Activated CD8-positive, alpha-beta T cell treated with anti-CD3 and anti-CD28 coated beads for 36 hours (primary cell): ENCODE results near the gene CRIP2. TPM values are rescaled to one million over a fixed set of nuclear protein-coding genes. Genes with fewer than 3 reads are reported as not detected.

Source experiments
- ATAC-seq: fragments of 200-7000 bp; cut with Tn5 transposase; one replicate; pipeline ENCODE4 v1.10.0; 2021; ENCODE audit warnings: mild to moderate bottlenecking, moderate library complexity
- CTCF ChIA-PET: fragments of 350-600 bp; sonication (Branson Sonifier 250); formaldehyde crosslinking; loops from one replicate; lab custom pipeline; 2021; ENCODE audit warnings: antibody characterized with exemption; lab: Charles Lee
- POLR2A ChIA-PET: fragments of 350-600 bp; sonication (Branson Sonifier 250); formaldehyde crosslinking; loops from one replicate; lab custom pipeline; 2021; ENCODE audit warnings: antibody characterized with exemption; lab: Charles Lee
- DNase-seq: peaks from one replicate; pipeline ENCODE4 v3.0.0-alpha.2; 2020
- H3K27ac Mint-ChIP-seq: one replicate; pipeline ENCODE4 v1.8.0; 2021; ENCODE audit warnings: mild to moderate bottlenecking, mixed read lengths
- H3K27me3 Mint-ChIP-seq: one replicate; pipeline ENCODE4 v1.8.0; 2021; ENCODE audit warnings: mixed read lengths
- H3K36me3 Mint-ChIP-seq: one replicate; pipeline ENCODE4 v1.8.0; 2021; ENCODE audit warnings: low read depth, mixed read lengths
- H3K4me1 Mint-ChIP-seq: one replicate; pipeline ENCODE4 v1.8.0; 2021; ENCODE audit warnings: low read depth, mixed read lengths
- H3K4me3 Mint-ChIP-seq: one replicate; pipeline ENCODE4 v1.8.0; 2021; ENCODE audit warnings: mild to moderate bottlenecking, moderate library complexity, mixed read lengths
- H3K9me3 Mint-ChIP-seq: one replicate; pipeline ENCODE4 v1.8.0; 2021; ENCODE audit warnings: mixed read lengths
- intact Hi-C: fragments of 100-400 bp; cut with micrococcal nuclease; formaldehyde crosslinking; loops from one replicate; pipeline ENCODE4 v1.10.0; 2022
- total RNA-seq, 2 experiments: library from RNA; stranded (reverse); gene quantifications; one replicate each; pipeline ENCODE4 v1.2.3, GENCODE V29; 2021
- TF ChIP-seq, protein P1 (sequence below): fragments of 200-600 bp; IDR thresholded peaks from one replicate; pipeline ENCODE4 v1.8.0; 2022; ENCODE audit warnings: antibody characterized with exemption, mild to moderate bottlenecking

The CRIP2 gene
- total RNA-seq, 2 experiments from 2014 or later: 0.45 TPM; not detected in 1

DNA sequence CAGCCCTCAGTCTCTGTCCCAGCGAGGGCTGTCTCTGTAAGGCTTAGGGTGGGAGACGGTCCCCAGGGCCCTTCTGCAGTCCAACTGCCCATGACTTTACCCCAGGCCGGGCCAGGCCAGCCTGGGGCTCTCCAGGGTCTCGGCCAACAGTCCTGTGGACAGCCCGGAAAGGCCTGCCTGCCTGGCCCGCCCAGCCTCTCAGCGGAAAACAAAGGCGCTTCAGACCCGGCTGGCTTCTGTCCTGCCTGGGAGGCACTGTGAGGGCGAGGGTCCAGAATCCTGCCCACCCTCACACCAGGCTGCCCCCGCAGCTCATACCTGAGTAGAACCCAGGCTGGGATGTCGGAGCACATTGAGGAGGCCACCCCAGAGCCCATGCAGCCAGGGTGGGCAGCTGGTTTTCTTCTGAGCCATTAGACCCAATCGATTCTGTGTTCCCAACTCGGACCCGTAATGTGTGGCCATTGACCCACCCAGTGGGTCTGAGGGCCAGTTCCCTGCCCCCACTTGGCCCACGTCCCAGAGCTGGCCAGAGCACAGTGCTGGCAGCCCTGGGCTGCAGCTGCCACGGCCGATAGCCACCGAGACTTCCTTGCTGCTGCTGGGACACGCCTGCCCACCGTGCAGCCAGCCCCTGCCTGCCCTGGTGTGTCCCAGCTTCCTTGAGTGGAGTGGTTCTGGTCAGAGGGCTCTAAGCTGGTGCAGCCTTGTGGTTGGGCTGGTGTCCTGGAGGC is 1.6 kb downstream of the CRIP2 start:
- Mint-ChIP-seq H3K27ac (no peak overlapping the region), H3K27me3 (peaks cover 23% of the 10 kb centered on the region), H3K9me3 (no peaks in the 10 kb centered on the region), H3K36me3 (peaks cover 2% of the 10 kb centered on the region), H3K4me1 (peaks cover 28% of the 10 kb centered on the region), H3K4me3 (no peak overlapping the region)
- TF ChIP-seq, protein P1, sequence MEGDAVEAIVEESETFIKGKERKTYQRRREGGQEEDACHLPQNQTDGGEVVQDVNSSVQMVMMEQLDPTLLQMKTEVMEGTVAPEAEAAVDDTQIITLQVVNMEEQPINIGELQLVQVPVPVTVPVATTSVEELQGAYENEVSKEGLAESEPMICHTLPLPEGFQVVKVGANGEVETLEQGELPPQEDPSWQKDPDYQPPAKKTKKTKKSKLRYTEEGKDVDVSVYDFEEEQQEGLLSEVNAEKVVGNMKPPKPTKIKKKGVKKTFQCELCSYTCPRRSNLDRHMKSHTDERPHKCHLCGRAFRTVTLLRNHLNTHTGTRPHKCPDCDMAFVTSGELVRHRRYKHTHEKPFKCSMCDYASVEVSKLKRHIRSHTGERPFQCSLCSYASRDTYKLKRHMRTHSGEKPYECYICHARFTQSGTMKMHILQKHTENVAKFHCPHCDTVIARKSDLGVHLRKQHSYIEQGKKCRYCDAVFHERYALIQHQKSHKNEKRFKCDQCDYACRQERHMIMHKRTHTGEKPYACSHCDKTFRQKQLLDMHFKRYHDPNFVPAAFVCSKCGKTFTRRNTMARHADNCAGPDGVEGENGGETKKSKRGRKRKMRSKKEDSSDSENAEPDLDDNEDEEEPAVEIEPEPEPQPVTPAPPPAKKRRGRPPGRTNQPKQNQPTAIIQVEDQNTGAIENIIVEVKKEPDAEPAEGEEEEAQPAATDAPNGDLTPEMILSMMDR: no peak
- CTCF ChIA-PET: interaction anchor here (0.9 to 2.0 kb wide), 5 partner anchors 10 to 105 kb away, joined by 3 to 5 read pairs (median 4); no protein-coding TSS in a partner anchor
- ATAC-seq (no peak), DNase-seq (no peak)
- intact Hi-C loops: no loop called here
- POLR2A ChIA-PET: interaction anchor here (0.7 kb wide), 1 partner anchor 30 kb away, joined by 4 read pairs; no protein-coding TSS in a partner anchor

DNA sequence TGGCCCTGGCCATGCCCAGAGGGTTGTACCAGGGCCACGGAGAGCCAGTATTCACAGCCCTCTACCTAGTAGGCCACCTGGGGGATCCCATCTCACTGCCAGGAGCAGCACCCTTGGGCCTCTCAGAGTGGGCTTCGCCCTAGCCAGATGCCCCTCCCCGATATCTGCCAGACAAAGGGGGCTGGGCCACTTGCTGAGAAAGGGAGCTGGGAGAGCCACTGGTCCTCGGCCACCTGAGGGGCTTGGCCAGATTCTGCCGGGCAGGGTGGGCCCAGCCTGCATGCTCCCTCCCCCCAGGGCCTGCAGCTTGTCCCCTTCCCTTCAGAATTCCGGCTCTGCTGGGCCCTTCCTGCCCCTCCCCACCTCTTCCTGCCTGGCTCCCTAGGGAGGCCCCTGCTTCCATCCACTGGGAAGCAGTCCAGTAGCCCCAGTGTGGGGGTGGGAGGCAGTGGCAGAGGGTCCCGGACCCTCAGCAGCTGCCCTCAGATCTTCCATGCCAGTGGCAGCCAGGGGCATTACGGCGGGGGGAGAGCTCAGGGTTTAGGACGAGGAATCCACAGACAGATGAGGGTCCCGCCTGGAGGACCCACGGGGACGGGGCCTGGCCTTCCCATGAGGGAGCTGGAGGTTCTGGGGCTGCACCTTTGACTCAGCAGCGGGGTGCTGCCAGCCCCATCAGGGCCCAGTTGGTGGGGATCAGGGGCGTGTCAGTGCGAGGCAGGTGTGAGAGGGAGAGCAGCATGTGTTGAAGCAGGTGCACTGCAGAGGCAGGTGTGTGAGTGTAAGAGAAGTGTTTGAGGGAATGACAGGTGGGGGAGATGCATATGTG is 2.4 kb downstream of the CRIP2 start:
- no peak overlapping the region for H3K4me3 Mint-ChIP-seq
- H3K9me3 Mint-ChIP-seq: no peaks in the 10 kb centered on the region
- ChIA-PET CTCF (interaction anchor here (0.9 to 2.0 kb wide), 4 partner anchors 9 to 106 kb away, joined by 3 to 5 read pairs (median 4); no protein-coding TSS in a partner anchor), POLR2A (interaction anchor here (1.0 kb wide), 1 partner anchor 41 kb away, joined by 4 read pairs; no protein-coding TSS in a partner anchor)
- DNase-seq (peak; percentile 30), ATAC-seq (no peak)
- H3K36me3 Mint-ChIP-seq: peaks cover 2% of the 10 kb centered on the region
- peaks cover 23% of the 10 kb centered on the region for H3K27me3 Mint-ChIP-seq
- no peak overlapping the region for H3K27ac Mint-ChIP-seq
- intact Hi-C loops: no loop called here
- TF ChIP-seq, protein P1: no peak
- peaks cover 33% of the 10 kb centered on the region for H3K4me1 Mint-ChIP-seq

DNA sequence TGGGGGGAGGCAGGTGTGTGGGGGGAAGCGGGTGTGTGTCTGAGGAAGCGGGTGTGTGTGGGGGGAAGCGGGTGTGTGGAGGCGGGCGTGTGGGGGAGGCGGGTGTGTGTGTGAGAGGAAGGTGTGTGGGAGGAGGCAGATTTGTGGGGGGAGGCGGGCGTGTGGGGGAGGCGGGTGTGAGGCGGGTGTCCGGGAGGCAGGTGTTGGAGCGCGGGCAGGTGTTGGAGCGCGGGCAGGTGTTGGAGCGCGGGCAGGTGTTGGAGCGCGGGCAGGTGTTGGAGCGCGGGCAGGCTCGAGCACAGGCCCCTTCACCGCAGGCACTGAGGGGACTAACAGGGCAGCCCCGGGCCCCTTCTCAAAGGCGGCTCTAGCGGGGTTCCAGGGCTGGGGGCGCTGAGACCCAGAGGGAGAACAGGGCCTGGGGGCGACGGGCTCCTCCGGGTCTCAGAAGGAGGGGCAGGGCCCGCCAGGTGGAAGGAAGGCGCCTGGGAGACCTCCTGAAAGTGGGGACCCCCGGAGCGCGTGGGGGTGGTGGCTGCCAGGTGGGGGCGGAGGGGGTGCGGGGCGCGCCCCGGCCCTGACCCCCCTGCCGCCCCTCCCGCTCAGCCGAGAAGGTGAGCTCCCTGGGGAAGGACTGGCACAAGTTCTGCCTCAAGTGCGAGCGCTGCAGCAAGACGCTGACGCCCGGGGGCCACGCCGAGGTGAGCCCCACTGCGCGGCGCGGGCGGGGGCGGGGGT is 3.2 kb downstream of the CRIP2 start:
- DNase-seq: no peak
- intact Hi-C loops: no loop called here
- Mint-ChIP-seq H3K36me3 (peaks cover 2% of the 10 kb centered on the region), H3K4me1 (peaks cover 41% of the 10 kb centered on the region), H3K4me3 (no peak overlapping the region), H3K27me3 (peaks cover 23% of the 10 kb centered on the region), H3K9me3 (no peaks in the 10 kb centered on the region), H3K27ac (no peak overlapping the region)
- CTCF ChIA-PET: interaction anchor here (1.2 to 2.0 kb wide), 4 partner anchors 8 to 29 kb away, joined by 4 to 6 read pairs (median 4); no protein-coding TSS in a partner anchor
- TF ChIP-seq, protein P1: no peak
- no peak for ATAC-seq
- POLR2A ChIA-PET: interaction anchor here (1.0 kb wide), 1 partner anchor 40 kb away, joined by 4 read pairs; no protein-coding TSS in a partner anchor

DNA sequence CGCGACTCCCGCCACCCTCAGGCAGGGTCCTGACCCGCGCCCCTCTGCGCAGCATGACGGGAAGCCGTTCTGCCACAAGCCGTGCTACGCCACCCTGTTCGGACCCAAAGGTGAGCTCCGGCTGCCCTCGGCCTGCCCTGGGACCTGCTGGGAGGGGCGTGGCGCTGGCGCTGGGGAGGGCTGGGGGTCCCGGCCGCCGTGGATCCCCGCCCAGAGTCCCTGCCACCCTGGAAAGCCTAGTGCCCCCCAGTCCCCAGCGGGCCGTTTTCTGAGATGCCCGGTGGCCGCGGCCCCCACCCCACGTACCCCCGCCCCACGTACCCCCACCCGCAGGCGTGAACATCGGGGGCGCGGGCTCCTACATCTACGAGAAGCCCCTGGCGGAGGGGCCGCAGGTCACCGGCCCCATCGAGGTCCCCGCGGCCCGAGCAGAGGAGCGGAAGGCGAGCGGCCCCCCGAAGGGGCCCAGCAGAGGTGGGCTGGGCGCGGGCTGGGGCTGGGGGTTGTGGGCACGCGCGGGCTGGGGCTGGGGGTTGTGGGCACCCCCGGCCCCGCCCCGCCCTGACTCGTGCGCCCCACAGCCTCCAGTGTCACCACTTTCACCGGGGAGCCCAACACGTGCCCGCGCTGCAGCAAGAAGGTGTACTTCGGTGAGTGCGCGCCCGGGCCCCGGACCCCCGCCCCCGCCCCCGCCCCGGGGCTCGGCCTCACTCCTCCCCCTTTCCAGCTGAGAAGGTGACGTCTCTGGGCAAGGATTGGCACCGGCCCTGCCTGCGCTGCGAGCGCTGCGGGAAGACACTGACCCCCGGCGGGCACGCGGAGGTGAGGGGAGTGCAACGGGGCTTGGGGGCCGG is 4.0 kb downstream of the CRIP2 start:
- H3K27ac Mint-ChIP-seq: no peak overlapping the region
- ATAC-seq (no peak), DNase-seq (no peak)
- peaks cover 39% of the 10 kb centered on the region for H3K4me1 Mint-ChIP-seq
- ChIA-PET CTCF (interaction anchor here (1.6 kb wide), 1 partner anchor 11 kb away, joined by 6 read pairs; no protein-coding TSS in a partner anchor), POLR2A (interaction anchor here (0.6 to 1.0 kb wide), 2 partner anchors 8 to 69 kb away, joined by 3 read pairs; partner anchors contain the start of gene CRIP1)
- H3K9me3 Mint-ChIP-seq: no peaks in the 10 kb centered on the region
- H3K4me3 Mint-ChIP-seq: no peak overlapping the region
- intact Hi-C loops: no loop called here
- TF ChIP-seq, protein P1: no peak
- H3K36me3 Mint-ChIP-seq: peaks cover 2% of the 10 kb centered on the region
- peaks cover 23% of the 10 kb centered on the region for H3K27me3 Mint-ChIP-seq
